ENCODE data around the gene GRIN1.

GRCh38 chr9:137178939-137179630 lies 40.1 kb downstream of the GRIN1 start:
- TF ChIP-seq EZH2 (IDR thresholded peaks at IDR 0.05): no peak
- TF ChIP-seq POLR2AphosphoS5 (IDR thresholded peaks at IDR 0.05; ENCODE audit: borderline replicate concordance, low read depth, low read length): no peak
